ENCODE measurements around the gene KRTAP4-4. TPM values are rescaled to one million over a fixed set of nuclear protein-coding genes. Genes with fewer than 3 reads are reported as not detected.

The KRTAP4-4 gene
- total and polyA plus RNA-seq, 2 of the 13 experiments (the other 11 are each of a cell fraction or from before 2014, with no cell fraction given) = not detected

- CTCF ChIA-PET (ENCODE audit: low intra/inter-chr PET ratio, low total read pairs) = no interaction called here
- H3K9ac ChIP-seq (ENCODE audit: insufficient read depth, low read depth, low read length) = no peak within 1 kb of the TSS
- H3K9me3 ChIP-seq (ENCODE audit: low read length) = no peaks in the 10 kb centered on the region
- H4K20me1 ChIP-seq (ENCODE audit: insufficient read depth, low read length) = no peaks in the 10 kb centered on the region
- no peaks in the 10 kb centered on the region; a peak in 1 of 5 replicates for H3K27me3 ChIP-seq (ENCODE audit: control insufficient read depth in 1 of 2, insufficient read depth in 2 of 2, low read length in 2 of 2)
- BruUV-seq (replicated peaks) = no TSS peak
- H2AFZ ChIP-seq (ENCODE audit: low read length) = no peak within 1 kb of the TSS
- in situ Hi-C loops (cut with HindIII; ENCODE audit: extremely low pct_ligation_motif_present, low pct_unique_long_range_greater_than_20kb) (no loop called here), intact Hi-C loops (cut with micrococcal nuclease; ENCODE audit: unreplicated experiment) (no loop called here)
- DNase-seq (ENCODE audit: low spot score) (no peak), ATAC-seq (no peak), FAIRE-seq (no peak)
- H3K27ac ChIP-seq (ENCODE audit: extremely low read length, insufficient read depth, low read length) = no peak within 1 kb of the TSS
- no peaks in the 10 kb centered on the region for H3K79me2 ChIP-seq (ENCODE audit: insufficient read depth, low read length)
- POLR2A ChIA-PET = no interaction called here
- H3K4me3 ChIP-seq (replicated peaks in 1 of 3; ENCODE audit: insufficient read depth in 1 of 3, low read depth in 2 of 3, low read length in 3 of 3) = no peak within 1 kb of the TSS
- H3K36me3 ChIP-seq (replicated peaks in 1 of 2; ENCODE audit: control insufficient read depth in 1 of 2, insufficient read depth in 2 of 2, low read length in 2 of 2) = no peaks in the 10 kb centered on the region
- 0% methylated on average over 1 of the region's 1 CpG for WGBS (ENCODE audit: low lambda C conversion rate)
- no peaks in the 10 kb centered on the region for H3K4me1 ChIP-seq (ENCODE audit: insufficient read depth, low read length)
- no peak within 1 kb of the TSS for H3K4me2 ChIP-seq (ENCODE audit: low read depth, low read length)
- TF ChIP-seq FOXM1 (CRISPR knock-in tag; IDR thresholded peaks at IDR 0.05) (no peak), ZNF792 (CRISPR knock-in tag; IDR thresholded peaks at IDR 0.05) (no peak), ZNF10 (CRISPR knock-in tag; IDR thresholded peaks at IDR 0.05; ENCODE audit: borderline replicate concordance, low read depth) (no peak), TCF12 (IDR thresholded peaks at IDR 0.05) (no peak), TCF12 (CRISPR knock-in tag; IDR thresholded peaks at IDR 0.05) (no peak), ZNF737 (CRISPR knock-in tag; IDR thresholded peaks at IDR 0.05; ENCODE audit: borderline replicate concordance) (no peak), TERF1 (CRISPR knock-in tag; IDR thresholded peaks at IDR 0.05) (no peak), THAP11 (CRISPR knock-in tag; IDR thresholded peaks at IDR 0.05) (no peak), ZNF350 (CRISPR knock-in tag; IDR thresholded peaks at IDR 0.05; ENCODE audit: borderline replicate concordance, low read depth) (no peak), REL (CRISPR knock-in tag; conservative IDR thresholded peaks at IDR 0.05) (no peak), DMAP1 (CRISPR knock-in tag; IDR thresholded peaks at IDR 0.05) (no peak), ZNF713 (CRISPR knock-in tag; IDR thresholded peaks at IDR 0.05) (no peak), HOXA3 (CRISPR knock-in tag; IDR thresholded peaks at IDR 0.05) (no peak), ZNF589 (CRISPR knock-in tag; conservative IDR thresholded peaks at IDR 0.05) (no peak), ZFP62 (CRISPR knock-in tag; IDR thresholded peaks at IDR 0.05) (no peak), ZNF644 (CRISPR knock-in tag; IDR thresholded peaks at IDR 0.05; ENCODE audit: low read depth) (no peak)
- TF ChIP-seq, protein P1, sequence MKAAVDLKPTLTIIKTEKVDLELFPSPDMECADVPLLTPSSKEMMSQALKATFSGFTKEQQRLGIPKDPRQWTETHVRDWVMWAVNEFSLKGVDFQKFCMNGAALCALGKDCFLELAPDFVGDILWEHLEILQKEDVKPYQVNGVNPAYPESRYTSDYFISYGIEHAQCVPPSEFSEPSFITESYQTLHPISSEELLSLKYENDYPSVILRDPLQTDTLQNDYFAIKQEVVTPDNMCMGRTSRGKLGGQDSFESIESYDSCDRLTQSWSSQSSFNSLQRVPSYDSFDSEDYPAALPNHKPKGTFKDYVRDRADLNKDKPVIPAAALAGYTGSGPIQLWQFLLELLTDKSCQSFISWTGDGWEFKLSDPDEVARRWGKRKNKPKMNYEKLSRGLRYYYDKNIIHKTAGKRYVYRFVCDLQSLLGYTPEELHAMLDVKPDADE (CRISPR knock-in tag; IDR thresholded peaks at IDR 0.05) = no peak
- TF ChIP-seq, protein P2, sequence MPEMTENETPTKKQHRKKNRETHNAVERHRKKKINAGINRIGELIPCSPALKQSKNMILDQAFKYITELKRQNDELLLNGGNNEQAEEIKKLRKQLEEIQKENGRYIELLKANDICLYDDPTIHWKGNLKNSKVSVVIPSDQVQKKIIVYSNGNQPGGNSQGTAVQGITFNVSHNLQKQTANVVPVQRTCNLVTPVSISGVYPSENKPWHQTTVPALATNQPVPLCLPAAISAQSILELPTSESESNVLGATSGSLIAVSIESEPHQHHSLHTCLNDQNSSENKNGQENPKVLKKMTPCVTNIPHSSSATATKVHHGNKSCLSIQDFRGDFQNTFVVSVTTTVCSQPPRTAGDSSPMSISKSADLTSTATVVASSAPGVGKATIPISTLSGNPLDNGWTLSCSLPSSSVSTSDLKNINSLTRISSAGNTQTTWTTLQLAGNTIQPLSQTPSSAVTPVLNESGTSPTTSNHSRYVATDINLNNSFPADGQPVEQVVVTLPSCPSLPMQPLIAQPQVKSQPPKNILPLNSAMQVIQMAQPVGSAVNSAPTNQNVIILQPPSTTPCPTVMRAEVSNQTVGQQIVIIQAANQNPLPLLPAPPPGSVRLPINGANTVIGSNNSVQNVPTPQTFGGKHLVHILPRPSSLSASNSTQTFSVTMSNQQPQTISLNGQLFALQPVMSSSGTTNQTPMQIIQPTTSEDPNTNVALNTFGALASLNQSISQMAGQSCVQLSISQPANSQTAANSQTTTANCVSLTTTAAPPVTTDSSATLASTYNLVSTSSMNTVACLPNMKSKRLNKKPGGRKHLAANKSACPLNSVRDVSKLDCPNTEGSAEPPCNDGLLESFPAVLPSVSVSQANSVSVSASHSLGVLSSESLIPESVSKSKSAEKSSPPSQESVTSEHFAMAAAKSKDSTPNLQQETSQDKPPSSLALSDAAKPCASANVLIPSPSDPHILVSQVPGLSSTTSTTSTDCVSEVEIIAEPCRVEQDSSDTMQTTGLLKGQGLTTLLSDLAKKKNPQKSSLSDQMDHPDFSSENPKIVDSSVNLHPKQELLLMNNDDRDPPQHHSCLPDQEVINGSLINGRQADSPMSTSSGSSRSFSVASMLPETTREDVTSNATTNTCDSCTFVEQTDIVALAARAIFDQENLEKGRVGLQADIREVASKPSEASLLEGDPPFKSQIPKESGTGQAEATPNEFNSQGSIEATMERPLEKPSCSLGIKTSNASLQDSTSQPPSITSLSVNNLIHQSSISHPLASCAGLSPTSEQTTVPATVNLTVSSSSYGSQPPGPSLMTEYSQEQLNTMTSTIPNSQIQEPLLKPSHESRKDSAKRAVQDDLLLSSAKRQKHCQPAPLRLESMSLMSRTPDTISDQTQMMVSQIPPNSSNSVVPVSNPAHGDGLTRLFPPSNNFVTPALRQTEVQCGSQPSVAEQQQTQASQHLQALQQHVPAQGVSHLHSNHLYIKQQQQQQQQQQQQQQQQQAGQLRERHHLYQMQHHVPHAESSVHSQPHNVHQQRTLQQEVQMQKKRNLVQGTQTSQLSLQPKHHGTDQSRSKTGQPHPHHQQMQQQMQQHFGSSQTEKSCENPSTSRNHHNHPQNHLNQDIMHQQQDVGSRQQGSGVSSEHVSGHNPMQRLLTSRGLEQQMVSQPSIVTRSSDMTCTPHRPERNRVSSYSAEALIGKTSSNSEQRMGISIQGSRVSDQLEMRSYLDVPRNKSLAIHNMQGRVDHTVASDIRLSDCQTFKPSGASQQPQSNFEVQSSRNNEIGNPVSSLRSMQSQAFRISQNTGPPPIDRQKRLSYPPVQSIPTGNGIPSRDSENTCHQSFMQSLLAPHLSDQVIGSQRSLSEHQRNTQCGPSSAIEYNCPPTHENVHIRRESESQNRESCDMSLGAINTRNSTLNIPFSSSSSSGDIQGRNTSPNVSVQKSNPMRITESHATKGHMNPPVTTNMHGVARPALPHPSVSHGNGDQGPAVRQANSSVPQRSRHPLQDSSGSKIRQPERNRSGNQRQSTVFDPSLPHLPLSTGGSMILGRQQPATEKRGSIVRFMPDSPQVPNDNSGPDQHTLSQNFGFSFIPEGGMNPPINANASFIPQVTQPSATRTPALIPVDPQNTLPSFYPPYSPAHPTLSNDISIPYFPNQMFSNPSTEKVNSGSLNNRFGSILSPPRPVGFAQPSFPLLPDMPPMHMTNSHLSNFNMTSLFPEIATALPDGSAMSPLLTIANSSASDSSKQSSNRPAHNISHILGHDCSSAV (CRISPR knock-in tag; IDR thresholded peaks at IDR 0.05; ENCODE audit: borderline replicate concordance) = no peak
Measured at GRCh38 chr17:41168121-41168520, 7.6 kb upstream of the KRTAP4-4 start, which contains the start of gene KRTAP4-3. Gene KRTAP4-3, minus strand, starts transcription at chr17:41168221. Its CDS starts 49 bp downstream, at chr17:41168172.

Measured in HepG2 (cell line).